ENCODE results near the gene WWOX.

Gene WWOX

DNA sequence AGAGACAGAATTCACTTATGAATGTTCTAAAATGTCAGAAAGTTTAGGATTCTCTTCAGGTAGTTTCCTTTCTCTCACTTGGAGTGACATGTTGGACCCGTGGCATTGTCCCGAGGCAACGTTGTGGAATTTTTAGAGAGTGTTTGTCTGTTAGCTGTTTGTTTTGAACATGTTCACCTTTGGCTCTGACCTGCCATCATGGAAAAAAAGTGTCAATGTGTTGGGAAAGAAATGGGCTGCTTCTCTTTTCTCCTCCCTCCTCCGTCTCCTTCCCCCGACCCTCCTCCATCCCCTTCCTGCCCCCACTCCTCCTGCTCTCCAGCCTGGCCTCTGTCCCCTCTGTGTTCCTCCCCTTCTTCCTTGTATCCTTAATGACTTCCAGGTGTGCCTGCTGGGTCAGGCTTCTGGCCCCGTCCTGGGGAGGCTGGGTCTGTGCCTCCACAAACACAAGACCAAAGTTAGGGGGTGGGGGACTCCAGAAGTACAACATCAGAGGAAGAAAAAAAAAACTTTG, 1038.0 kb downstream of the WWOX start:
- Histone ChIP-seq H3K9me3 (no peaks in the 10 kb centered on the region), H3K4me3 (no peak overlapping the region), H3K4me1 (peaks cover 0 to 11% (median 3%) of the 10 kb centered on the region in 4 donors), H3K27ac (no peak overlapping the region), H3K27me3 (no peaks in the 10 kb centered on the region), H3K36me3 (no peaks in the 10 kb centered on the region)
- DNase-seq, result no peak
- intact Hi-C loops (cut with DNase I; ENCODE audit: low total_unique reads), result no loop called here
- TF ChIP-seq, protein P1, sequence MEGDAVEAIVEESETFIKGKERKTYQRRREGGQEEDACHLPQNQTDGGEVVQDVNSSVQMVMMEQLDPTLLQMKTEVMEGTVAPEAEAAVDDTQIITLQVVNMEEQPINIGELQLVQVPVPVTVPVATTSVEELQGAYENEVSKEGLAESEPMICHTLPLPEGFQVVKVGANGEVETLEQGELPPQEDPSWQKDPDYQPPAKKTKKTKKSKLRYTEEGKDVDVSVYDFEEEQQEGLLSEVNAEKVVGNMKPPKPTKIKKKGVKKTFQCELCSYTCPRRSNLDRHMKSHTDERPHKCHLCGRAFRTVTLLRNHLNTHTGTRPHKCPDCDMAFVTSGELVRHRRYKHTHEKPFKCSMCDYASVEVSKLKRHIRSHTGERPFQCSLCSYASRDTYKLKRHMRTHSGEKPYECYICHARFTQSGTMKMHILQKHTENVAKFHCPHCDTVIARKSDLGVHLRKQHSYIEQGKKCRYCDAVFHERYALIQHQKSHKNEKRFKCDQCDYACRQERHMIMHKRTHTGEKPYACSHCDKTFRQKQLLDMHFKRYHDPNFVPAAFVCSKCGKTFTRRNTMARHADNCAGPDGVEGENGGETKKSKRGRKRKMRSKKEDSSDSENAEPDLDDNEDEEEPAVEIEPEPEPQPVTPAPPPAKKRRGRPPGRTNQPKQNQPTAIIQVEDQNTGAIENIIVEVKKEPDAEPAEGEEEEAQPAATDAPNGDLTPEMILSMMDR (IDR thresholded peaks at IDR 0.05), result no peak

DNA sequence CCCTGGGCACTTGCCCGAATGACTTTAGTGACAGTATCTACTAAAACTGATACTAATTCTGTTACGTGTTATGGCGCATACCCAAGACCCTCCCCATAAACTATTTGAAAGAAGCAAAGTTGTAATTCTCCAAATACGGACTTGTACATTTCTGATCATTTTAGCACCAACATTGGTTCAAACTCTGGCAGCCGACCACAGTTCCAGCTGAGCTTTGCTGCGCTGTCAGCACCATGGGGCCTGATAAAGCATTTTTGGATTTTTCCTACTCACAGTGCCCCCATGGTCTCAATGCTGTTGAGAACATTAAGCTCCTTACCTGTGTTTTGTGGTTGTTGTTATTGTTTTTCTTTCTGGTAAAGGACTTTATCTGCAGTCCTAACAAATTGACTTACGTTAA, 1040.3 kb downstream of the WWOX start:
- Histone ChIP-seq H3K27me3 (no peaks in the 10 kb centered on the region), H3K4me1 (no peaks in the 10 kb centered on the region), H3K4me3 (no peak overlapping the region), H3K27ac (no peak overlapping the region), H3K36me3 (no peaks in the 10 kb centered on the region), H3K9me3 (no peaks in the 10 kb centered on the region)
- DNase-seq, result no peak
- TF ChIP-seq, protein P1 (IDR thresholded peaks at IDR 0.05), result no peak
- intact Hi-C loops (cut with DNase I; ENCODE audit: low total_unique reads), result no loop called here

DNA sequence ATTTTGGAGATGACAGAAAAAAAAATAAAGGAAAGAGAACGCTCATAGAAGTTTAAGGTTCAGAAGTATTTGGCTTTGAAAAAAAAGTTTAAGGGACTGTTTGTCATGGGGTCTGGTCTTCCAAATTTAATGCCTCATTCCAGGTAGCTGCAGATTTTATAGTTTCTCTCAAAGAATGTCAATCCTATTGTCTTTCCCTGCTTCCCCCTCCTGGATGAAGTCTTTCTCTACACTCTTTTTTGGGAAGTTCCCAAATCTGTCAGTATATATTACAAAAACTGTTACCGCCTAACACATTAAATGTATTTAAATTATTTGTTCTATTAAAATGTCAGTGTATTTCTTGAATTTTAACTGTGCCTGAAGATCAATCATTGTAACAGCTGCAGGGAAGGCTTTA, 1043.6 kb downstream of the WWOX start:
- no peak for DNase-seq
- Histone ChIP-seq H3K27me3 (no peaks in the 10 kb centered on the region), H3K9me3 (no peaks in the 10 kb centered on the region), H3K4me1 (no peaks in the 10 kb centered on the region), H3K36me3 (no peaks in the 10 kb centered on the region), H3K4me3 (no peak overlapping the region), H3K27ac (no peak overlapping the region)
- TF ChIP-seq, protein P1 (IDR thresholded peaks at IDR 0.05), result no peak
- intact Hi-C loops (cut with DNase I; ENCODE audit: low total_unique reads), result no loop called here

DNA sequence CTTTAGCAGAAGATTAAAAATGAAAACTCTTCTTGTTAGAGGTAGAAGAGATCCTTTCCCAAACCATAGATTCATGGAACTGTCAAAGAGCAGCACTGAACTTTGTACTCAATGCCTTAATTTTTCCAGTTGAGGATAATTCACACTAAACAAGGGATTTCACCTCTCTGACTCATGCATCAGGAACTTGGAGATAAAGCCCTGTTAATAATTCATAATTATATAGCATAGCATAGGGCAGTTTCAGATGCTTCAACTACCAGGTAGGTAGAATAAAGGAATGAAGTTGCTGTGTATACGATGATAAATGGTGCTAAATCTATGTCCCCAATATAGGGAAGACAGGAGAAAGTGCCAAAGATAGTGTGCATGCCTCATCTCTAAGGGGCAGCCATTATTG, 1050.7 kb downstream of the WWOX start:
- TF ChIP-seq, protein P1 (IDR thresholded peaks at IDR 0.05), result no peak
- Histone ChIP-seq H3K27ac (no peak overlapping the region), H3K4me1 (no peaks in the 10 kb centered on the region), H3K27me3 (no peaks in the 10 kb centered on the region), H3K4me3 (no peak overlapping the region), H3K36me3 (no peaks in the 10 kb centered on the region), H3K9me3 (no peaks in the 10 kb centered on the region)
- intact Hi-C loops (cut with DNase I; ENCODE audit: low total_unique reads), result no loop called here
- no peak for DNase-seq

DNA sequence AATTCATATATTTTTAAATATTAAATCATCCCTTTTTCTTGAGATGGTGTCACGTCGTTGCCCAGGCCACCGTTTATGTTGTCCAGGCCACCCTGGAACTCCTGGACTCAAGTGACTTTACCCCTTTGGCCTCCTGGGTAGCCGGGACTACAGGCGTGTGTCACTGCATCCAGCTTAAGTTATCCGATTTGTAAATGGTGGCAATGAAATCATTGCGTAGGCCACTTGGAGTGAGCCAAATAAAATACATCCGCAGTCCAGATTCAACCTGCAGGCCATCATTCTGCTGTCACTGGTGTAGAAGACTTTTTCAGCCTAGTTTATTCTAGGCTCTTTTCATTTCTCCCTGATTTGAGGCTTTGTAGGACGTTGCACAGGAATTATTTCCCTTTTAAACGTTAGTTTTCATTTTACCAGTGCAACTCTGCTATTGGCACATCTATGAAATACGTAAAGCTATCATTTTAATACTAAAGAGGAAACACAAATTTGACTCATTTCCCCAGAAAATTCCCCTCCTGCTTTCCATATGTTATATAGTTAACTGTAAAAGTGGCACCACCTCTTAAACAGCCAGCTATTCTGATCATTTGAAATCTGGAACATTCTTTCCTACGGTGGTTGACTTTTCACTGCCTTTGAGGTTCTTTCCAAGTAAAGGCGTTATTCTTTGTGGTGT, 1051.3 kb downstream of the WWOX start:
- Histone ChIP-seq H3K4me3 (no peak overlapping the region), H3K36me3 (no peaks in the 10 kb centered on the region), H3K27ac (no peak overlapping the region), H3K9me3 (no peaks in the 10 kb centered on the region), H3K4me1 (no peaks in the 10 kb centered on the region), H3K27me3 (no peaks in the 10 kb centered on the region)
- no peak for DNase-seq
- intact Hi-C loops (cut with DNase I; ENCODE audit: low total_unique reads), result no loop called here
- TF ChIP-seq, protein P1 (IDR thresholded peaks at IDR 0.05), result no peak

Measured in tibial artery (tissue), 4 donors.